GM23338 (cell line): ENCODE results near the gene FURIN. TPM values are rescaled to one million over a fixed set of nuclear protein-coding genes. Genes with fewer than 3 reads are reported as not detected.
A peak's percentile ranks its signal among the peaks of the same experiment; 100 is the strongest.

Source experiments
- ATAC-seq: fragments of 200-7000 bp; cut with Tn5 transposase; 3 replicates; pipeline ENCODE4 v1.9.1; 2020
- DNase-seq: peaks from one replicate; pipeline ENCODE4 v3.0.0-alpha.2; 2015; ENCODE audit warnings: low spot score
- H2AFZ ChIP-seq: fragments of 200-600 bp; sonication (generic); 2 replicates; pipeline ENCODE4 v1.8.0; 2016; ENCODE audit warnings: antibody characterized with exemption, mild to moderate bottlenecking, moderate library complexity
- H3F3A ChIP-seq: fragments of 200-600 bp; sonication (generic); replicated peaks from 2 replicates; pipeline ENCODE4 v1.8.0; 2017; ENCODE audit warnings: antibody characterized with exemption, mixed run types, low read depth
- H3K27ac ChIP-seq: fragments of 200-600 bp; sonication (generic); 2 replicates; pipeline ENCODE4 v1.6.1; 2016; ENCODE audit warnings: low read depth
- H3K27me3 ChIP-seq: fragments of 200-600 bp; sonication (generic); 2 replicates; pipeline ENCODE4 v1.8.0; 2016; ENCODE audit warnings: mild to moderate bottlenecking, mixed run types, moderate library complexity; ENCODE audit not compliant: insufficient read depth
- H3K36me3 ChIP-seq: fragments of 200-600 bp; sonication (generic); 2 replicates; pipeline ENCODE4 v1.8.0; 2016; ENCODE audit warnings: mild to moderate bottlenecking; ENCODE audit not compliant: insufficient read depth
- H3K4me1 ChIP-seq: fragments of 200-600 bp; sonication (generic); 2 replicates; pipeline ENCODE4 v1.8.0; 2016; ENCODE audit warnings: mild to moderate bottlenecking, moderate library complexity; ENCODE audit not compliant: insufficient read depth
- H3K4me2 ChIP-seq: fragments of 200-600 bp; sonication (generic); 2 replicates; pipeline ENCODE4 v1.7.1; 2017; ENCODE audit warnings: mixed run types
- H3K4me3 ChIP-seq: fragments of 200-600 bp; sonication (generic); 2 replicates; pipeline ENCODE4 v1.6.1; 2016; ENCODE audit warnings: mixed run types
- H3K79me2 ChIP-seq: fragments of 200-600 bp; sonication (generic); replicated peaks from 2 replicates; pipeline ENCODE4 v1.8.0; 2017; ENCODE audit warnings: mild to moderate bottlenecking; ENCODE audit not compliant: insufficient read depth
- H3K9me2 ChIP-seq: fragments of 200-600 bp; sonication (generic); 2 replicates; pipeline ENCODE4 v1.8.0; 2017; ENCODE audit not compliant: insufficient read depth
- H4K20me1 ChIP-seq: fragments of 200-600 bp; sonication (generic); replicated peaks from 2 replicates; pipeline ENCODE4 v1.8.0; 2017; ENCODE audit warnings: mild to moderate bottlenecking; ENCODE audit not compliant: insufficient read depth
- H3K27ac Mint-ChIP-seq: 2 replicates; pipeline ENCODE4 v1.8.0; 2020; ENCODE audit warnings: inconsistent platforms, mild to moderate bottlenecking, moderate library complexity, mixed read lengths
- H3K27me3 Mint-ChIP-seq: 3 replicates; pipeline ENCODE4 v1.8.0; 2022; ENCODE audit warnings: low read depth, mild to moderate bottlenecking, moderate library complexity, mixed read lengths, inconsistent platforms; ENCODE audit not compliant: insufficient read depth, poor library complexity
- H3K36me3 Mint-ChIP-seq: 3 replicates; pipeline ENCODE4 v1.8.0; 2021; ENCODE audit warnings: low read depth, mild to moderate bottlenecking, inconsistent platforms, moderate library complexity, mixed read lengths
- H3K4me1 Mint-ChIP-seq: 3 replicates; pipeline ENCODE4 v1.8.0; 2020; ENCODE audit warnings: mild to moderate bottlenecking, inconsistent platforms, mixed read lengths
- H3K4me3 Mint-ChIP-seq: 3 replicates; pipeline ENCODE4 v1.8.0; 2021; ENCODE audit warnings: moderate library complexity, mild to moderate bottlenecking, inconsistent platforms, mixed read lengths
- H3K9me3 Mint-ChIP-seq: 3 replicates; pipeline ENCODE4 v1.8.0; 2020; ENCODE audit warnings: moderate library complexity, mild to moderate bottlenecking, inconsistent platforms, mixed read lengths
- CREB1 ChIP-seq: fragments of 250-450 bp; sonication (Bioruptor Pico); IDR thresholded peaks from 2 replicates; pipeline ENCODE4 v1.5.0; 2020; ENCODE audit warnings: low read depth, mild to moderate bottlenecking, moderate library complexity
- CTCF ChIP-seq, 2 experiments: fragments of 200-600 bp in 1 of 2; sonication (generic) in 1 of 2; conservative IDR thresholded peaks; 2 replicates each; pipeline versions ENCODE4 v1.5.1 to v1.6.1; 2016 to 2017; ENCODE audit warnings: antibody characterized with exemption in 2 of 2, low read depth in 2 of 2, mild to moderate bottlenecking in 2 of 2, moderate library complexity in 1 of 2
- ETS1 ChIP-seq: IDR thresholded peaks from 2 replicates; pipeline ENCODE4 v1.6.1; 2016; ENCODE audit warnings: antibody characterized with exemption
- EZH2 ChIP-seq: fragments of 200-600 bp; sonication (generic); IDR thresholded peaks from one replicate; pipeline ENCODE4 v1.8.0; 2017; ENCODE audit warnings: antibody characterized with exemption, mild to moderate bottlenecking, low read depth; ENCODE audit not compliant: unreplicated experiment
- EZH2phosphoT487 ChIP-seq: fragments of 200-600 bp; sonication (generic); IDR thresholded peaks from one replicate; pipeline ENCODE4 v1.8.1; 2018; ENCODE audit warnings: antibody characterized with exemption; ENCODE audit not compliant: unreplicated experiment
- JUNB ChIP-seq: IDR thresholded peaks from one replicate; pipeline ENCODE4 v1.6.1; 2016; ENCODE audit warnings: antibody characterized with exemption; ENCODE audit not compliant: unreplicated experiment
- NANOG ChIP-seq: IDR thresholded peaks from 2 replicates; pipeline ENCODE4 v1.6.1; 2016; ENCODE audit warnings: antibody characterized with exemption, borderline replicate concordance
- POLR2AphosphoS5 ChIP-seq: IDR thresholded peaks from 2 replicates; pipeline ENCODE4 v1.6.1; 2016; ENCODE audit warnings: antibody characterized with exemption, low read depth
- REST ChIP-seq: IDR thresholded peaks from one replicate; pipeline ENCODE4 v1.6.1; 2018; ENCODE audit warnings: antibody characterized with exemption; ENCODE audit not compliant: unreplicated experiment
- STAT1 ChIP-seq: IDR thresholded peaks from one replicate; pipeline ENCODE4 v1.6.1; 2016; ENCODE audit warnings: antibody characterized with exemption; ENCODE audit not compliant: unreplicated experiment
- ZNF114 ChIP-seq: fragments of 250-450 bp; sonication (Bioruptor Pico); IDR thresholded peaks from 2 replicates; pipeline ENCODE4 v1.5.0; 2020; ENCODE audit warnings: mild to moderate bottlenecking, moderate library complexity
- ZNF331 ChIP-seq: fragments of 250-450 bp; sonication (Bioruptor Pico); IDR thresholded peaks from 2 replicates; pipeline ENCODE4 v1.5.0; 2020; ENCODE audit warnings: low read depth, mild to moderate bottlenecking, moderate library complexity
- ZNF462 ChIP-seq: fragments of 250-450 bp; sonication (Bioruptor Pico); IDR thresholded peaks from 2 replicates; pipeline ENCODE4 v1.5.0; 2020; ENCODE audit warnings: mild to moderate bottlenecking, moderate library complexity
- polyA plus RNA-seq: library from polyadenylated mRNA; unstranded; fragments of >200 nt; fragmentation: Nextera tagmentation; extraction: Ambion mirVana; gene quantifications from 2 replicates; pipeline ENCODE4 v1.2.1, GENCODE V29; 2016
- total RNA-seq: library from RNA; depleted of rRNA; stranded (reverse); fragments of >200 nt; shearing (Covaris generic); gene quantifications from 2 replicates; pipeline ENCODE4 v1.2.3, GENCODE V29; 2014

Gene FURIN
- total and polyA plus RNA-seq, 2 experiments from 2014 or later = 6.3 to 20.9 TPM

GRCh38 chr15:90828111-90828510, 40.3 kb upstream of the FURIN start:
- H3K4me3 Mint-ChIP-seq = no peak overlapping the region

More at GRCh38 chr15:90828111-90828510, 40.3 kb upstream of the FURIN start:
- no peak overlapping the region for H3K27ac ChIP-seq
- peaks cover 11% of the 10 kb centered on the region; the same call in 2 of the 3 replicates for H3K9me3 Mint-ChIP-seq
- no peaks in the 10 kb centered on the region for H3K4me1 ChIP-seq
- DNase-seq (no peak), ATAC-seq (peak; percentile 54)
- no peak overlapping the region for H3K4me3 ChIP-seq
- H3K27ac Mint-ChIP-seq = no peak overlapping the region
- H3K27me3 ChIP-seq = no peaks in the 10 kb centered on the region
- no peak for TF ChIP-seq ZNF462 (CRISPR knock-in tag)
- no peak for TF ChIP-seq REST
- TF ChIP-seq ZNF114 (CRISPR knock-in tag) = no peak
- TF ChIP-seq STAT1 = no peak
- TF ChIP-seq POLR2AphosphoS5 = no peak
- TF ChIP-seq EZH2phosphoT487 = no peak
- no peak for TF ChIP-seq ETS1
- no peak for TF ChIP-seq ZNF331 (CRISPR knock-in tag)
- no peak for TF ChIP-seq CTCF (conservative IDR thresholded peaks at IDR 0.05; ENCODE audit: low read depth in 2 of 2)
- TF ChIP-seq NANOG = no peak
- no peak for TF ChIP-seq EZH2
- TF ChIP-seq CREB1 (CRISPR knock-in tag) = no peak
- no peak for TF ChIP-seq JUNB
- H2AFZ ChIP-seq = peak overlapping the region; percentile 83; the same call in 1 of the 2 replicates
- no peaks in the 10 kb centered on the region for H3F3A ChIP-seq
- H3K27me3 Mint-ChIP-seq = peaks cover 1% of the 10 kb centered on the region
- H4K20me1 ChIP-seq = no peaks in the 10 kb centered on the region
- H3K36me3 ChIP-seq = no peaks in the 10 kb centered on the region
- H3K36me3 Mint-ChIP-seq = no peaks in the 10 kb centered on the region; the same call in 2 of the 3 replicates
- H3K79me2 ChIP-seq = no peaks in the 10 kb centered on the region
- H3K9me2 ChIP-seq = no peaks in the 10 kb centered on the region
- no peak overlapping the region for H3K4me2 ChIP-seq
- H3K4me1 Mint-ChIP-seq = peaks cover 8% of the 10 kb centered on the region; the same call in 2 of the 3 replicates
